Femur (tissue), 1 donor: ENCODE results near the gene KRT32.

Source experiments
- DNase-seq: peaks from one replicate; pipeline ENCODE4 v3.0.0-alpha.2; 2017

The KRT32 gene

DNA sequence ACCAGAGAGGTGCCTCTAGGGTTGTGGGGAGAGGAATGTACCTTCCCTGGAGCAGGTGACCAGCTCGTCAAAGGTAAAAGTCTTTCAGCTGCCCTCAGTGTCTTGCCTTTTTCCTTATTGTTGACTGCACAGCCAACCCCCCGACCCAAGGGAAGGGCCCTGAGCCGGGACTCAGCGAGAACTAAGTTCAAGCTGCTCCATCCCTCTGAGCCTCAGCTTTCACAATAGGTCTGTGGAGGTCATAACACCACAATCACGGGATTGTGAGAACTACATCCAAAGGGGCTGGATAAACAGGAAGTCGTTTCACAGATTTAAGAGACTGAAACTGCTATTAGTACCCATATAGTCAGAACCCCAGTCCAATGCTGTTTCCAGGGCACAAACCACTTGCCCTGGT is 25.2 kb upstream of the KRT32 start:
- DNase-seq = no peak

DNA sequence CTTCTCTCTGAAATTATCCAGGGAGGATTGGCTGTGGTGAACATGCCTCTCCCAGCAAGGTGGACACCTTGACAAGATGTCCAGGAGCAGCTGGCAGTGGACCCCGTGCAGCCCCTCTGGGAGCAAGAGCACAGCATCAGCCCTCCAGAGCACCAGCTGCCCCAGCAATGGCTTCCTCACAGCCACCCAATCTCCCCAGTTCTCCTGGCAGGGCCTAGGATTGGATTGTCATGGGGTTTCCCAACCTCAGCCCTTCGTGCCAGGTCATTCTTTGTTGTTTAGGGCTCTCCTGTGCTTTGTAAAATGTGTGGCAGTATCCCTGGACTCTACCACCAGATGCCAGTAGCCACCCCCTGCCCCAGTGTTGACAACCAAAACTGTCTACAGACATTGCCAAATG is 24.3 kb upstream of the KRT32 start:
- no peak for DNase-seq

DNA sequence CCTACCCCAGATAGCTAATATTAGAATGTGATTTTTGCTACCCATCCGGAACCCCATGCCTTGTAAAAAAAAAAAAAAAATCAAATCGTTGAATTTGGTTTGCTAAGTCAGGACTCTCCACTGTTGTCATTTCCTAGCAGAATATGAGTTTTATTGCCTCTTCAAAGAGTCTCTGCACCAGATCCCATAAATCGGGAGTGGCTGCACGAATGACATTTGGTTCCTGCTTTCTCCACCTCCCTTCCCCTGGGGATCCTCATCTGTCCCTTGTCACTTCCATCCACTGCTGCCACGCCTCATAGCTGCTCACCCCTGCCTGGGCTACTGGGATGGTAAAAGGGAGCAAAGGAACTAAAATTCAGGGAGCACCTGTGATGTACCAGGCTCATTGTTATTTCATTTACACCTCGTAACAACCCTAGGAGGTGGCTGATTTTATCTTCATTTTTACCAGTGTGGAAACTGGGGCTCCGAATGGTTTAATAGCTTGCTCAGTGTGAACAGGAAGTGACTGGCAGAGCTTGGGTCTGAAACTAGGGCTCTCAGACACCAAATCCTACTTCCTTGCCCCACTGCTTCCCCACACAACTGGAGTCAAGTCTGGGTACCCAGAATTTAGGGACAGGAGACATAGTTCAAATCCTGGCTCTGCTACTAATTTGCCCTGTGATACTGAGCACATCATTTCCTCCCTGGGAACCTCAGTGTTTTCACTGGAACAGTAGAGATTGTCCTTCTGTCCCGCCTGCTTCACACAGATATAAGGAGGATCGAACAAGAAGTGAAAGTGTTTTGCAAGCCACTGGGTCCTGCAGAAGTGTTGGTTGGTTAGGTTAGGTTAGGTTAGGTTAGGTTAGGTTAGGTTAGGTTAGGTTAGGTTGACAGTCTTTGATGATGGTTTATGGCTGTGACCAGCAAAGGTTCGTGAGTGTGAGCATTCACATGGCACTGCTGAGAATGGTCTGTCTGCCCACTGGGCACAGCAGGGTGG is 23.1 kb upstream of the KRT32 start:
- DNase-seq = no peak

DNA sequence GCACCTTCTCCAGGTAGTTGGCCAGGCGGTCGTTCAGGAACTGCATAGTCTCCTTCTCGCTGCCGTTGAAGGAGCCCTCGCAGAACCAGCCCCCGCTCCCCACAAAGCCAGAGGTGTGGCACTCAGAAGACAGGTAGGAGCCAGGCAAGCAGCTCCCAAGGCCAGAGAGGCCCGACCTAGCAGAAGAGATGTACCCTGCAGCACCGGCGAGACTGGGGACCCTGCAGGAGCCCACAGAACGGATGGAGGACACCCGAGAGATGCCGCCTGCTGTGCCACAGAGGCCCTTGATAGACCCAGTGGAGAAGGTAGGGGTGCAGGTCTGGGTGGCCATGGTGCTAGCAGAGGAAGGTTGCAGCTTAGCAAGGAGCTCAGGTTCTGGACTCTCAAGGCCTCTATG is 22.3 kb upstream of the KRT32 start, which contains the start of gene KRT36:
TSS of gene KRT36 (minus strand) at position 380 of the 400 bp plus-strand sequence. CDS start at position 334, 46 bp downstream.
- DNase-seq = no peak

DNA sequence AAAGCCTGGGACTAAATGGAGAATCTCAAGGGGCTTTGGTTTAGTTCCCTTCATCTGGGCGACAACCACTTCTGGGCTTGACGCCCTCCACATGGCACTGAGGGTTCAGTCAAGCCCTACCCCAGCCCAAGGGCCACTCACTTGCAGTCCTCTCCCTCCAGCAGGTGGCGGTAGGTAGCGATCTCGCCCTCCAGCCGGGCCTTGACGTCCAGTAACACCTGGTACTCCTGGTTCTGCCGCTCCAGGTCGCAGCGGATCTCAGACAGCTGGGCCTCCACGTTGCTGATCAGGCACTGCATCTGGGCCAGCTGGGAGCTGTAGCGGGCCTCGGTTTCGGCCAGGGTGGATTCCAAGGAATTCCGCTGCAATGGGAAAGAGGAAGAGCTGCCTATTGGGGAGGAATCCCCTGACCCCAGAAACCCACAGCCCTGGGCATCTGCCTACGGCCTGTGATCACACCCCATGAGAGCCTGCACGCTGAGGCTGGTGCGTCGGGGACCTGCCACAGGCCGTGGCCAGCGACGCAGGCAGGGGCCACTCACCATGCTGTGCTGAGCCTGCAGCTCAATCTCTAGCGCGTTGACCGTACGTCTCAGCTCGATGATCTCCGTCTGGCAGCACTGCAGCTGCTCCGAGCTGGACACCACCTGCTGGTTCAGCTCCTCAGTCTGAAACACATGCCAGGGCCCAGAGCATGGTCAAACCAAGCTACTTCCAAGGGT is 19.8 kb upstream of the KRT32 start:
- no peak for DNase-seq

DNA sequence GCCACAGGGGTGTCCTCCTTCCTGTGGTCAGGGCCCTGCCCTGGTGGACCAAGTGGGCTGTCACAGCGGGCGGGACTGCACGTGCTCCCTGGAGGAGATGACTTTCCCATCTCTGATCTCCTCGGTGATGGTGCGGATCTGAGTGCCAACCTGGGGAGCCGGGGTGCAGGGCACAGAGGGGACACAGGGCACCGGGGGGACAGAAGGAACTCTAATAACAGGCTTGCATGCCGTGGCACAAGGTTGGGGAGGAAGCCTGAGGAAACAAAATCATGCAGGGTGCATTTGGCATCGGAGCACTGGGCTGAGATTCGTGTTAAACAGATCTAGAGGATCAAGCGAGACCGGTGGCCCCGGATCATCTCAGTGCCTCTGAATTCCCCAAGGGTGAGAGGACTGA is 19.1 kb upstream of the KRT32 start:
- DNase-seq = no peak

- no peak for DNase-seq
These were observed 18.0 kb upstream of the KRT32 start for GRCh38 chr17:41484920-41485904.

- DNase-seq = no peak
These were observed 17.0 kb upstream of the KRT32 start for GRCh38 chr17:41483991-41484826.

DNA sequence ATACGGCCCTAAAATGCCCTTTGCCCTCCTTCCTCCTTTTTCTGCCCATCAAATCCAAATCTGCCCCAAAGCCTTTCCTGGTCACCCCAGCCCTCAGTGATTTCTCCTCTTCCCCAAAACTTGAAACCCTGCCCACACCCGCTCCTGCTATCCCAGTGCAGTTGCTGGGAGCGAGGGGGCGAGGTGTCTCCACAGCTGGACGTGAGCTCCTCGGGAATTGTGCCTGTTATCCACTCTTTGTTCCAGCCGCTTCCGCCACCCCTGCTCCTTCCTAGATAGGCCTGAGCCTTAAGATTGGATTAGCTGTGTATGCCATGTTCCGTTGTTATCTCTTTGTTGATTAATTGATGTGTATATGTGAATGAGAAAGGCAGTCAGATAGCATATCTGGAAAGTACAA is 16.3 kb upstream of the KRT32 start:
- DNase-seq = no peak

- DNase-seq = no peak
These were observed 13.8 kb upstream of the KRT32 start, which contains the start of gene KRT35 for GRCh38 chr17:41481036-41481435. Gene KRT35, minus strand, starts transcription at chr17:41481151. Its CDS starts 54 bp downstream, at chr17:41481097.

DNA sequence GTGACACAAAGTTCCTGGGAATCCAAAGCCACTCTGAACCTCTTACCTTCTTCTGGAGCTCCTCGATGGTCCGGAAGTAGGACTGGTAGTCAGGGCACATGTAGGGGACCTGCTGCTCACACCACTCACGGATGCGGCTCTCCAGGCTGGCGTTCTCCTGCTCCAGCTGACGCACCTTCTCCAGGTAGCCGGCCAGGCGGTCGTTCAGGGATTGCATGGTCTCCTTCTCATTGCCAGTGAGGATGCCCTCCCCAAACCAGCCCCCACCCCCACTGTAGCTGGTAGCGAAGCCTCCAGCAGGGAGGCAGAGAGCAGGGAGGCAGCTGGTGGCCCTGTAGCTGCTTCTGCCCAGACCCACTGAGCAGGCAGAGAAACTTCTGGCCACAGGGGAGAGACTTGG is 13.4 kb upstream of the KRT32 start:
- DNase-seq = no peak

DNA sequence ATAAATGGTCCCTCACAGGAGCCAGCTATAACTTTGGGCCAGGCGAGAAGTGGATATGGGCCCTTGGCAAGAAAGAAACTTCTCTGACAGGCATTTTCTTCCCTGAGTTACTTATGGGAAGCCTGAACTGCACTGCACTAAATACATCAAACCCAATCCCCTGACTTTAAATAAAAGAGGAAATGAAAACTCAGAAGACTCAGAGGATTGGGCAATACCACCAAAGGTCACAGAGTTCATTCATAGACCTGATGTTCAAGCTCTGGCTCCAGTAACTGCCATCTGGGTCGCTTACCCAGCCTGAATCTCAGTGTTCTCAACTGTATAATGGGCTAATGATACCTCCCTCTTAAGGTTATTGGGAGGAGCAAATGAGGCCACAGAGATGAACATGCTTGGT is 12.9 kb upstream of the KRT32 start:
- no peak for DNase-seq

GRCh38 chr17:41478237-41478636 is 11.1 kb upstream of the KRT32 start:
- DNase-seq = no peak

GRCh38 chr17:41476866-41477815 is 10.0 kb upstream of the KRT32 start:
- no peak for DNase-seq

GRCh38 chr17:41475421-41475820 is 8.2 kb upstream of the KRT32 start:
- no peak for DNase-seq

GRCh38 chr17:41474863-41475262 is 7.7 kb upstream of the KRT32 start:
- DNase-seq = no peak

DNA sequence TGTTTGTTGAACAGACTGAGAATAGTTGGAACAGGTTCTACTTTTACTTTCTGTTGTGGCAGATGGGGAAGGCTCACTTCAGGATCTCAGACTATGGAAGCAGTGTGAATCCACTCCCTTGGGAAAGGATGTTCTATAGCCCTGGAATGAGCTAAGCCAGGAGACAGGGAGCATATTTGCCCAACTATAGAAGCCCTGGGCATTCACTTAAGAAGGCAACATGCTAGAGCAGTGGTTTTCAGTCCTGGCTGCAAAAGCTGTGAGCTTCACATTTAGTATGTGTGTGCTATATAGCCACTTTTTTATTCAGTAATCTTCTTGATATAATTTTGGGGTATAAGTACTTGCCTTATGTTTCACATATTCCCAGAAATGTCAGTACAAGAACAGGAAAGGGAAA is 1.2 kb upstream of the KRT32 start:
- no peak for DNase-seq

- no peak for DNase-seq
These were observed 375 bp upstream of the KRT32 start for GRCh38 chr17:41467561-41467960.

- no peak for DNase-seq
These were observed 2.5 kb downstream of the KRT32 start for GRCh38 chr17:41464682-41465081.

GRCh38 chr17:41464173-41464572 is 3.0 kb downstream of the KRT32 start:
- no peak for DNase-seq
